Measurements from ENCODE around the gene SLC27A1.
A peak's percentile ranks its signal among the peaks of the same experiment; 100 is the strongest.

The SLC27A1 gene

DNA sequence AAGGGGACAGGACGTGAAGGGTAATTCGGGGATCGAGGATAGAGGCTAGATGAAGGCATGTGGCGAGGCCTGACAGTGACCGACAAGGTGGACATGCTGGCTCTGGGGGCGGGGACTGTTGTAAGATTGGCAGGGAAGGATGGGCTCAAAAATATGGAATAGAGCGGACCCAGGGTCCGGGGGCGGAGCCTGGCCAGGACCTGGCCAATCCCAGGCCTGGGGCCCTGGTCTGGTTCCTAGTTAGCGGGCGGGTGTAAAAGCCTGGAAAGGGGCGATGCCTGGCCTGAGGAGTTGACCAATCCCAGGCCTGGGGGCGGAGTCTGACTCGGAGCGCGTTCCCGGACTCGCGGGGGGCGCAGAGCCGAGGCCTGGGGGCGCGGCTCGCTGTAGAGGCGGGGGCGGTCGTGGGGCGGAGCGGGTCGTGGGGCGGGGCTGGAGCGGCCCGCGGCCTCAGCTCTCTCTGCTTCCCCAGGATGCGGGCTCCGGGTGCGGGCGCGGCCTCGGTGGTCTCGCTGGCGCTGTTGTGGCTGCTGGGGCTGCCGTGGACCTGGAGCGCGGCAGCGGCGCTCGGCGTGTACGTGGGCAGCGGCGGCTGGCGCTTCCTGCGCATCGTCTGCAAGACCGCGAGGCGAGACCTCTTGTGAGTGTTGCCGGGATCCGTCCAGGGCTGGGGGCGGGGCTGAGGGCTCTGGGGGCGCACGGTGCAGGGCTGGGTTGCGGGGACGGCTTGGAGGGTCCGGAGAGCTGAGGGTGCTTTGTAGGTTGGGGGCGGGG, at the start of gene SLC27A1:
Gene SLC27A1, plus strand, starts transcription at position 457 of the 774 bp plus-strand sequence. Its CDS starts 17 bp downstream, at position 474.
- DNase-seq (ENCODE audit: low read depth in 1 of 2, low spot score in 1 of 2), result peak; percentile 64 to 83

DNA sequence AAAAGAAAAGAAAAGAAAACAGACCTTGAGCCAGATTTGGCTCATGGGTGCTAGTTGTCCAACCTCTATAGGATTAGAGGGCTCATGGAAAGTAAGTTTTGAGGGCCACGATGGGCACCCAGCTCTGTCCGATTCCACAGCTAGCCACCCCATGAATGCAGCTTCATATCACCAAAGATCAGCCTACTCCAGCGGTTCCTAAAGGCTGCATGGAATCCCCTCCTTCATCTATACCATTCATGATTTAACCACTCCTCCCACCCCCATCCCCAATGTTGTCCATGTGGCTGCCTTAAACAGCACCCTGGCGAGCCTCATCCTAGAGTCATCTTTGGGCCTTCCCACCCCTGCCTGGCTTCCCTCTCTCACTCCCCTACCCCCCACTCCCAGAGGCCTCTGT, 48.4 kb upstream of the SLC27A1 start:
- DNase-seq (ENCODE audit: low read depth in 1 of 2, low spot score in 1 of 2), result no peak

DNA sequence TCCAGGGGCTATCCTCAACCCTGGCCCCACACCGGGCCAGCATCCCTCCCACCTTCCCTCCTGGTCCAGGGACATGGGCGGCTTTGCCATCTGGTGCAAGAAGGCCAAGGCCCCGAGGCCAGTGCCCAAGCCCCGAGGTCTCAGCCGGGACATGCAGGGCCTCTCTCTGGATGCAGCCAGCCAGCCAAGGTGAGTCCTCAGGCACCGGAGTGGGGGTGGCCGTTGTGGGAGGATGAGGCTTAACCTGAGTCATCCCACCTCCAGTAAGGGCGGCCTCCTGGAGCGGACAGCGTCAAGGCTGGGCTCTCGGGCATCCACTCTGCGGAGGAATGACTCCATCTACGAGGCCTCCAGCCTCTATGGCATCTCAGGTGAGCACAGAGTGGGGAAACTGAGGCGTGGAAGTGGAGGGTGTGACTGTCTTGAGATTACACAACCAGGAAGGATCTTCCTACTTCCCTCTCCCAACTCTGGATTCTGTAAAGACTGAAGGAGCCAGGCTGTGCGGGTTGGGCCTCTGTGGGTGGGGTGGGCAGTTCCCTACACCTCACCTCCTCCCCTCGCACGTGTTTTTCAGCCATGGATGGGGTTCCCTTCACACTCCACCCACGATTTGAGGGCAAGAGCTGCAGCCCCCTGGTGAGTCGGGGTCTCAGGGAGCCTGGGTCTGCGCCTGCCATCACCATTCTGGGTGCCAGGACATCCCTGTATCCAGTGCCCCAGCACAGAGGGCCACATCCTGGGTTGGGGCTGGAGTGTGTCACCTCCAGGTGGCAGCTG, 46.7 kb upstream of the SLC27A1 start:
- DNase-seq (ENCODE audit: low read depth in 1 of 2, low spot score in 1 of 2), result no peak

DNA sequence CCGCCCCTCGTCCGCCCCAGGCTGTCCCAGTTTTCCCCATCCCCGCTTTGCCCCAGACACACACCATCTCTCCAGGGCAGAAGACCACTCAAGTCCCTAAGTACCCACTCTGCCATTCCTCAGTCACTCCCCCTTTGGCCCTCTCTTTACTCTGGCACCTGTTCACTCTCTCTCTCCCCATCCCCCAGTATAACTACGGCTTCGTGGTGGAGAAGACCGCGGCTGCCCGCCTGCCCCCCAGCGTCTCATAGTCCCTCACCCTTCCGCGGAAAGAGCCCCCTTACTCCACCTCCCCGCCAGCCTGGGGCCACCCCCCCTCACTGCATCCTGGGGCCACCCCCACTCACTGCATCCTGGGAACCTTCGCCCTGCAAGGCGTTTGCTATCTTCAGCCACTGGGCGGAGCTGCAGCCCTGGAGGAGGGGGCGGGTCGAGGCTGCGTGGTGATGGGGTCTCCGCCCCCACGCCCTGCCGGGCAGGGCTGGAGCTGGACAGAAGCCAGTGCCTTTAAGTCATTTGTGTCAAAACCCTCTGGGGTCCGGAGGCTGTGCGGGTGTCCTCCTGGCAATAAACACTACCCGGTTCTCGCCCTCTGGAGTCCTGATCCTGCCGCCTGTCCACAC, 45.5 kb upstream of the SLC27A1 start:
- no peak for DNase-seq (ENCODE audit: low read depth in 1 of 2, low spot score in 1 of 2)

DNA sequence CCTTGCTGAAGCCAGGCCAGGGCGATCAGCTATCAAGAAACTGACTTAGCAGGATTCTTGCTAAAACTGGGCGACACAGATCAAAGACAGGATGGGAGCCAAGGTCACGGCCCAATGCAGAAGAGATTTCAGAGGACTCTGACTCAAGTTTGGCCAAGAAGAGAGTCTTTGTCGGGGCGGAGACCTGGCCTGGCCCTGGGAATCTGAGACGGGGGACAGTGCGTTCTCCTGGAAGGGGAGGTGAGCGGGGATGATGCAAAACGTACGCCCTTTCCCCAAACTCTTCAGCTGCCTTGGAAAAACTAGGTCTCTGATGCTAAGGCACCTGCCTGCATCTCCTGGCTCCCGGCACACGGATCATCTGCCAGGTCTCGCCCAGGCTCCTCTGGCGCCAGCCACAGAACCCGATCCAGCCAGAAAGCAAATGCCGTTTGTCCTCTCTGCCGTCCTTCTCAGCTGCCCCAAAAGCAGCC, 40.6 kb upstream of the SLC27A1 start:
- no peak for DNase-seq (ENCODE audit: low read depth in 1 of 2, low spot score in 1 of 2)

DNA sequence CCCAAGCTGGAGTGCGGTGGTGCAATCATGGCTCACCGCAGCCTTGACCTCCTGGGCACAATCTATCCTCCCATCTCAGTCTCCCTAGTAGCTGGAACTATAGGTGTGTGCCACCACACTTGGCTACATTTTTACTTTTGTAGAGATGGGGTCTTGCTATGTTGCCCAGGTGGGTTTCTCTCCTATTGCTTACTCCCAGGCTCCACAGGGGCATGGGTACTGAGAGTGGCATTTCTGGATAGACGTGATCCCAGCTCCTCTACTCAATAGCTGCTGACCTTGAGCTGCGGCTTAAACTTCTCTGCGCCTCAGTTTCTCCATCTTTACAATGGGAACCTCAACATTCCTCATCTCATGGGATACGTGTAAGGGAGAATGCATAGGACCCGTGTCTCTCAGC, 38.9 kb upstream of the SLC27A1 start:
- DNase-seq (ENCODE audit: low read depth in 1 of 2, low spot score in 1 of 2), result no peak

DNA sequence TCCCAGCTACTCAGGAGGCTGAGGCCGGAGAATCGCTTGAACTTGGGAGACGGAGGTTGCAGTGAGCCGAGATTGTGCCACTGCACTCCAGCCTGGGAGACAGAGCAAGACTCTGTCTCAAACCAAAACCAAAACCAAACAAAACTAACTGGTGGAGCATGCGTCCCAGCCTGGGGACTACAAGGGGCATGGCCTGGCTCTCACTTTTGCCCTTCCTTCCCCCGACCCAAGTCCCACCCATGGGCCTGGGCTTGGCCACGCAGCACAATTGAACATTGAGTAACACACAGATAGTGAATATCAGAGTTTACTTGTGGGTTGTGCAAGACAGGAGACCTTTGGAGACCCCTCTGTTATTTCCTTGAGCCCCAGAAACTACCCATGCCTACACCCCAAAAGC, 35.1 kb upstream of the SLC27A1 start:
- no peak for DNase-seq (ENCODE audit: low read depth in 1 of 2, low spot score in 1 of 2)

DNA sequence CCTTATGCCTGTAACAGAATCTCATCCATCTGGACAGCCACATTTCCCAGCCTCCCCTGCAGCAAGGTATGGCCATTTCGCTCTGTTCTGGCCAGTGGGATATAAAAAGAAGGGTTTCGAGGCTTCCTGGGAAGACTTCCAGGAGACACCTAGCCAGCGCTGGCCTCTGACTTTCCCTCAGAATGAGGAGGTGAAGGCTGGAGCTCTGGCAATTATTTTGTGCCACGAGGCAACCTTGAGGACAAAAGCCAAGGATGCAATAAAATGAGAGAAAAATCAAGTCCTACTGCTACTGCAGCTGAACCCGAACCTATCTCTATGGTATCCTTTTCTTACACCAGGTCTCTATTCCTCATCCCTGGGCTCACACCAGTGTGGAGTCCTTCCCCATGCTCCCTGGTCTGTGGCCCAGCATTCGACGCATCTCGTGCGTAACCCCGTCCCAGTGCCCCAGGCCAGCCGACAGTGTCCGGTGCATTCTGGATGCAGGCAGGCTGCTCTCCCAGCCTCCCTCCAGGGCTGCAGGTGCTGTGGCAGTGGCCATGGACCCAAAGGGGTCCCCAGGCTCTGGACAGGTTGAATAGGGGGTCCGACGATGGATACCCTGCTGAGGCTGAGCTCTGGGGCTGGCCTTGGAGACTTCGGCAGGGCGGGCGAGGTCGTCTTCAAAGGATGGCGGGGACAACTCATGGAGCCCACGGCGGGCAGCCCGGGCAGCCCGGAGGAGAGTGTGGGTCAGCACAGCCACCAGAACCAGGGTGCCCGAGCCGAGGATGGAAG, 34.0 kb upstream of the SLC27A1 start:
- no peak for DNase-seq (ENCODE audit: low read depth in 1 of 2, low spot score in 1 of 2)

DNA sequence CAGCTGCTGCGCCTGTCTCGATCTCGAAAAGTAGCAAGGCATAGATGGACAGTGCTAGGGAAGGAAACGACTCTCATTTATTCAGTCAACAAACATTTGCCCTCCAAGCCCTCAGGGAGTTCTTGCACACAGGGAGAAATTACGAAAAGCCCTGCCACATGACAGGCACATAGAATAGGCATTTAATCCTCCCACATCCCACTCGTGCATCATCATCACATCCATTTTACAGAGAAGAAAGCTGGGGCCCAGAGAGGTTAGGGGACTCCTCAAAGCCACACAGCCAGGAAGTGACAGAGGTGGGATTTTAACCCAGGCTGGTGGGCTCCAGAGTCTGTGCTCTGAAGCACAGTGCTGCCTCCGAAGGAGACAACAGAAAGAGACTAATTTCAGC, 33.5 kb upstream of the SLC27A1 start:
- no peak for DNase-seq (ENCODE audit: low read depth in 1 of 2, low spot score in 1 of 2)

DNA sequence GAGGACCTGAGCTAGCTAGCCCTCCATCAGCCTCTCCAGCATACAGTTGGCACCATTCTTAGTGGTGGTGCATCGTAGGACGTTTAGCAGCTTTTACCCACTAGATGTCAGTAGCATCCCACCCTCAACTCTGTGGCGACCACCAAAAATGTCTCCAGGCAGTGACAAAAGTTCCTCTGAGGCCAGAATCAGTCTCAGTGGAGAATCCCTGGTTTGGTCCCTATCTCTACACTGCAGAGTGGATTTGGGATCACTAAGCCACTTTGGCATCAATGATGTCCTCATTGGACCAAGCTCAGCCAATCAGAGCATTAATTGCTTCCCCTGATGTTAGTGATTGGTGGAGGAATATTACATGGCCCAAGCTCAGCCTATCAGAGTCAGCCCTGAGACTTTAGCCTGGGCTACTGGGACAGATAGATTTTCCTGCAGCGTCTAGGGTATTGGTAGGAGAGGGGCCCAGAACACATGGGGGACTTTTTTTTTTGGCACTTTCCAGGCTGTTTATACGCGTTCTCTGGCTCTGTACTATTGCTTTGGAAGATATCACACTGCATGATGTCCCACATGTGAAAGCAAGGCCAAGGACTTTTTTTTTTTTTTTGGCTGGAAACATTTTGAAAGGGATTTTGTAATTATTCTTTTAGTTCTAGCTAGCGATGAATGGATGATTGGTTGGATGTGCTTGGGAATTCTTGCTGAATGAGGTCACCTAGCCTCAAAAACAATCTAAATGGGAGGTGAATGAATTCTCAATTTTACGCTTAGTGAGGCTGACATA, 28.9 kb upstream of the SLC27A1 start:
- no peak for DNase-seq (ENCODE audit: low read depth in 1 of 2, low spot score in 1 of 2)

DNA sequence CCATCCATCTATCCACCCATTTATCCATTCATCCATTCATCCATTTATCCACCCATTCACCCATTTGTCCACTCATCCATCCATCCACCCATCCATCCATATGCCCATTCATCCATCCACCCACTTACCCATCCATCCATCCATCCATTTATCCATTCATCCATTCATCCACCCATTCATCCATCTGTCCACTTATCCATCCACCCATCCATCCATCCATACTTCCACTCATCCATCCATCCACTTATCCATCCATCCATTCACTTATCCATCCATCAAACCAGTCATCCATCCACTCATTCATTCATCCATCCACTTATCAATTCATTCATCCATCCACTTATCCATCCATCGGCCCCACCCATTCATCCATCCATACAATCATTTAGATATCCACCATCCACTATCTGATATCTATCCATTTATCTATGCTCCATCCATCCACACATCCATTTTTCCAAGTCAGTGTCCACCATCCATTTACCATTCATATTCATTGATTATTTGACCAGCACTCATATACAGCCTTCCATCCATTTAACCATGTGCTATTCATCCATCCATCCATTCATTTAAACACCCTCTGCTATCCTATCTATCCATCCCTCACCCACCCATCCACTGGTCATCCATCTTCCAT, 24.7 kb upstream of the SLC27A1 start:
- no peak for DNase-seq (ENCODE audit: low read depth in 1 of 2, low spot score in 1 of 2)

DNA sequence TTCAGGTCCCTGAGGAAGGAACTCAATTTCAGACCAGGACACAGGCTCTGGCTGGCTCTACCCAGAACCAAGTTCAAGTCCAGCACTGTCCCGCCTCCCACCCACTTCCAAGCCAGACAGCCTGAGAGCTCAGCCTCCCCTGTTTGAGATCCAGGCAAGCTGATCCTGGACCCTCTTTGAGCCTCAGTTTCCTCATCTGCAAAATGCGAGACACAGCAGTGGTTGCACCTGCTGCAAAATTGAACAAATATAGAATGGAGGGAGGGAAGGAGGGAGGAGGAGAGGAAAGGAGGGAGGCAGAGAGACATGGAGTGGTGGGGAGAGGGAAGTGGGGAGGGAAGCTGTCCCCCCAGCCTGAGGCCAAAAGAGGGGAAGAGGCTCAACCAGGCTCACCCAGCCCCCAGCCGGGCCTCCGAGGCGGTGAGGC, 22.6 kb upstream of the SLC27A1 start:
- no peak for DNase-seq (ENCODE audit: low read depth in 1 of 2, low spot score in 1 of 2)

DNA sequence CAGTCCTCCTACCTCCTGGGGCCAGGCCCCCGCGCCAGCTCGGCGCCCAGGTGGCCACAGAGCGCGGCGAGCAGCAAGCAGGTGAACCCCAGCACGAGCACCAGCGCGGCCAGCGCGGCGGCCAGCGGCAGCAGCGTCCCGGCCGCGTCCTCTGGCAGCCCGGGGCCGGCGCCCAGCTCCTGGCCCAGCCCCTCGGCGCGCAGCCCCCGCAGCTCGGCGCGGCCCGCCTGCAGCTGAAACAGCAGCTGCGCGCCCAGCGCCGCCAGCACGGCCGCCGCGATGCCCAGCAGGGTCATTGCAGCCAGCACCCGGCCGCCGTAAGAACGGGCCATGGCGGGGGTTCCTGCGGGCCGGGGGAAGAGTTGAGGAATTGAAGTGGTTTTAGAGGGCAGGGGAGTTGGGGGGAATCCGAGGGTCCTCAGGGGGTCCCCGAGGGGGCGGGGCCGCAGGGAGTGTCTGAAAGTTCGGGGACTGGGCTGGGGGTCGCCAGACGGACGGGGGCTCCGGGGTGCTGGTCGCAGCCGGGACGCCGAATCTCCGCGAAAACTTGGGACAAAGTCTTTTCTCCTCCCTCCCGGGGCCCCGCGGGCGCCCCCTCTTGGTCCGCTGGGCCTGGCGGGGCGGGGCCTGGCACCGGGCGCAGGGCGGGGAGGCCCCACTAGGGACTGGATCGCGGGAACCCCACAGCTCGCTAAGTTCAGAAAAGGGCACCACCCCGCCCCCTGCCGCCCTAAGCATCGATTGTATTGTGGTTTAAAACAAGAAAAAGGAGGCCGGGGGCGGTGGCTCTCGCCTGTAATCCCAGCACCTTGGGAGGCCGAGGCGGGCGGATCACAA, 22.0 kb upstream of the SLC27A1 start, which contains the start of gene TMEM221:
Gene TMEM221, minus strand, starts transcription at position 538 of the 837 bp plus-strand sequence. Its CDS starts 206 bp downstream, at position 332.
- no peak for DNase-seq (ENCODE audit: low read depth in 1 of 2, low spot score in 1 of 2)

DNA sequence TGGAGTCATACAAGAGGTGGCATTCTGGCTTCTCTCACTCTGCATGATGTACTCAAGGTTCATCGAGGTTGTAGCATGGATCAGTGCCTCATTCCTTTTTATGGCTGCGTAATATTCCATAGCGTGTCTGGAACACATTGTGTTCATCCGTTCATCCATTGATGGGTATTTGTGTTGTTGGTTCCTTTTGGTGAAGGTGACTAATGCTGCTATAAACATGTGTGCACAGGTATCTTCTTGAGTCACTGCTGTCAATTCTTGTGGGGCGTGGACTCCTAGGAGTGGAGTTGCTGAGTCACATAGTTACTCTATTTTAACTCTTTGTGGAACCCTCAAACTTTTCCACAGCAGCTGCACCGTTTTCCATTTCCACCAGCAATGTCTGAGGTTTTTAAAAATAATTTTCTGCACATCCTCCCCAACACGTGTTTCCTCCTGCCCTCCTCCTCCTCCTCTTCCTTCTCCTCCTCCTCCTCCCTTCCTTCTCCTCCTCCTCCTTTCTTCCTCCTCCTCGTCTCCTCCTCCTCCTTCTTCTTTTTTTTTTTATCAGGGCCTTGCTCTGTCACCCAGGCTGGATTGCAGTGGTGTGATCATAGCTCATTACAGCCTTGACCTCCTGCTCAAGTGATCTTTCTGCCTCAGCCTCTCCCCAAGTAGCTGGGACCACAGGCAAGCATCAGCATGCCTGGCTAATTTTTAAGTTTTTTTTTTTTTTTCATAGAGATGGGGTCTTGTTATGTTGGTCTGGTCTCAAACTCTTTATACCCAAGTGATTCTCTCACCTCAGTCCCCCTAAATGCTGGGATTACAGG, 19.9 kb upstream of the SLC27A1 start:
- DNase-seq (ENCODE audit: low read depth in 1 of 2, low spot score in 1 of 2), result peak in 1 of 2 donors; percentile 66

DNA sequence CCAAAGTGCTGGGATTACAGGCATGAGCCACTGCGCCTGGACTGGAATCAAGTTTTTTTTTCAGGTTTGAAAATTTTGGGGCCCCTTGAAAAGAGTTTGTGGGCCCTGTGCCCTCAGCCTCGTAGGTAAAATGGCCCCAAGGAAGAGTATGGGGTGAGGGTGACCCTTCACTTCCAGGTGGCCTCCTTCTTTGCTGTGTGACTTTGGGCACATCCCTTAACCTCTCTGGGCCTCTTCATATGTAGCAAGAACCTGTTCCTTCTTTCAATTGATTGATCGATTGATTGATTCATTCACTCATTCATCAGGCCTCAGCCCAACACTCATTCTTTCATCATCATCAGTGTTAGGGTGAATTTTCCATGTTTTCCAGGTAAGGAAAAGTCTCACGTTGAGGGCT, 18.5 kb upstream of the SLC27A1 start:
- DNase-seq (ENCODE audit: low read depth in 1 of 2, low spot score in 1 of 2), result no peak

DNA sequence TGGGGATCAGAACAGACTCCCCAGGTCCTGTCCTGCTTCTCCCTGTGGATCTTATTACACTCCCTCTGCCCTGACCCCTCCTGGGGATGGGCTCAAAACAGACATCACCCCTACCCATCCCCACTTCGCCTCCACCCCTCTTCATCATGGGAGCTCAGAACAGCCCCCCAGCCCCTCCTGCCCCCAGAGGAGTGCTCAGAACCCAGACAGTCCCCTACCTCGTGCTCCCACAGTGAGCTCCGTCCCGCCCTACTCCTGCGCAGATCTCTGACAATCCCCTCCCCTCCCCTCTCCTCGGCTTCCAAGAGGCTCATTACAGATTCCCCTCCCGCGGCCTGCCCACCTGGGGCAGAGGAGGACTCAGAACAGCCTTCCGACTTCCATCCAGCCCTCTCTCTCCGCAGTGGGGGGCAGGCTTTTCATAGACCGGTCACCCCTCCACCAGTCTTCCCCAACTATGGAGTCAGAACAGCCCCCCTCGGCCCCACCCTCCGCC, 15.7 kb upstream of the SLC27A1 start:
- DNase-seq (ENCODE audit: low read depth in 1 of 2, low spot score in 1 of 2), result no peak

DNA sequence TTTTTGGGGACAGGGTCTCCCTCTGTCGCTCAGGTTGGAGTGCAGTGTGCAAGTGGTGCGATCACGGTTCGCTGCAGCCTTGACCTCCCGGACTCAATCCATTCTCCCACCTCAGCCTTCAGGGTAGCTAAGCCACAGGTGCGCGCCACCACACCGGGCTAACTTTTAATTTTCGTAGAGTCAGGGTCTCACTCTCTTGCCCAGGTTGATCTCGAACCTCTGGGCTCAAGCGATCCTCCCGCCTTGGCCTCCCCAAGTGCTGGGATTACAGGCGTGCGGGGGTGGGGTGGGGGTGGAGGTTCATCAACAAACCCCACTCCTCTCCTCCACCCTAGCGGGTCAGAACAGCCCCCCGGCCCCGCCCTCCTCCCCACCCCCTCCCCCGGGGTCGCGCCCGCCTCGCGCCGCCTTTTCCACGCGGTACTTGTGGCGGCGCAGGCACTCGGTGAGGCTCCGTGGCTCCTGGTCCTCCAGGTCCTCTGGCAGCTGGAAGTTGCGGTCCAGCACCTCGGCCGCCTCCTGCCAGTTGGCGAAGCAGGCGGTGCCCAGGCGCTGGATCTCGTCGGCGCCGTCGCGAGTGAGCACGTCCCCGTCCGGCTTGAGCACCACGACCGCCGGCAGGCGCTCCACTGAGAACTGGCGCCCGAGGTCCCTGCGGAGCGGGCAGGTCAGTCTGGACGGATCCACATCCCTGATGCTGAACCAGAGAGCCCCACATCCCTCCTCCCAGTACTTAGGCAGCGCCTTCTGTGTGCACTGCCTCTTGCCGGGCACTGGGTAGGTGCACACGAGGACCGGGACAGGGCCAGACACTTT, 14.8 kb upstream of the SLC27A1 start:
- DNase-seq (ENCODE audit: low read depth in 1 of 2, low spot score in 1 of 2), result no peak

All from activated CD4-positive, alpha-beta T cell treated with anti-CD3 and anti-CD28 coated beads, Interleukin-2, amount 50 U/mL, for 24 hours (primary cell).